ENCODE measurements around the gene GNB2.

GRCh38 chr7:100728196-100728595 lies 54.7 kb downstream of the GNB2 start:
- TF ChIP-seq EZH2phosphoT487 (IDR thresholded peaks at IDR 0.05; ENCODE audit: low read length), result no peak
- TF ChIP-seq CTCF (IDR thresholded peaks at IDR 0.05; ENCODE audit: low read length), result no peak
